Heart left ventricle (tissue), 16 donors: ENCODE data around the gene LRRTM2. TPM values are rescaled to one million over a fixed set of nuclear protein-coding genes. Genes with fewer than 3 reads are reported as not detected.

Experiments used
- ATAC-seq, 4 donors: fragments of 200-7000 bp; cut with Tn5 transposase; one replicate each; pipeline ENCODE4 v1.9.1; 2020 to 2022; ENCODE audit warnings: moderate library complexity in 4 of 4, mild to moderate bottlenecking in 3 of 4, moderate number of reproducible peaks in 1 of 4
- DNase-seq, 5 donors: peaks; one replicate each; pipeline ENCODE4 v3.0.0-alpha.2; 2020
- H3K27ac ChIP-seq, 12 donors: fragments of 200-600 bp; sonication (generic) in 4 of 12; one replicate each; pipeline versions ENCODE4 v1.5.0 to v1.8.0; 2016 to 2022; ENCODE audit warnings: mild to moderate bottlenecking in 2 of 12
- H3K27me3 ChIP-seq, 9 donors: fragments of 200-600 bp; sonication (generic) in 2 of 9; one replicate each; pipeline versions ENCODE4 v1.5.1 to v1.8.0; 2016 to 2022; ENCODE audit warnings: mild to moderate bottlenecking in 3 of 9
- H3K36me3 ChIP-seq, 9 donors: fragments of 200-600 bp; sonication (generic) in 2 of 9; one replicate each; pipeline versions ENCODE4 v1.5.0 to v1.8.0; 2018 to 2022; ENCODE audit warnings: mild to moderate bottlenecking in 2 of 9
- H3K4me1 ChIP-seq, 12 donors: fragments of 200-600 bp; sonication (generic) in 4 of 12; one replicate each; pipeline versions ENCODE4 v1.5.0 to v1.8.0; 2016 to 2022; ENCODE audit warnings: mild to moderate bottlenecking in 3 of 12
- H3K4me3 ChIP-seq, 12 donors: fragments of 200-600 bp; sonication (generic) in 4 of 12; one replicate each; pipeline versions ENCODE4 v1.5.0 to v1.8.0; 2017 to 2022; ENCODE audit warnings: mild to moderate bottlenecking in 9 of 12, moderate library complexity in 4 of 12
- H3K9me3 ChIP-seq, 12 donors: fragments of 200-600 bp; sonication (generic) in 4 of 12; one replicate each; pipeline versions ENCODE4 v1.5.0 to v1.8.0; 2016 to 2022; ENCODE audit warnings: mild to moderate bottlenecking in 1 of 12
- CTCF ChIP-seq, 12 donors: fragments of 200-600 bp; sonication (generic) in 4 of 12; IDR thresholded peaks; one replicate each; pipeline versions ENCODE4 v1.5.0 to v1.8.0; 2018 to 2022; ENCODE audit warnings: antibody characterized with exemption in 12 of 12, mild to moderate bottlenecking in 5 of 12
- POLR2A ChIP-seq, 2 donors: fragments of 450-650 bp; IDR thresholded peaks; one replicate each; pipeline ENCODE4 v1.6.1; 2017; ENCODE audit warnings: antibody characterized with exemption in 2 of 2, mild to moderate bottlenecking in 2 of 2, moderate library complexity in 2 of 2
- WGBS, 4 donors: extraction: QIAGEN DNeasy Blood & Tissue Kit in 2 of 4; methylation state at CpG; one replicate each; pipeline versions ENCODE4 v1.1.5 to v1.1.7; 2013 to 2018; 5-methylcytosine and 5-hydroxymethylcytosine counted together
- intact Hi-C, 10 donors: fragments of 100-400 bp; cut with DNase I; formaldehyde crosslinking; loops; one replicate each; pipeline versions ENCODE4 v1.11.1 to v1.14.2; 2022
- polyA plus RNA-seq, 2 donors: library from polyadenylated mRNA; stranded (reverse); fragments of 200-250 nt; gene quantifications; one replicate each; pipeline ENCODE4 v1.2.3, GENCODE V29; 2013
- total RNA-seq, 9 donors: library from RNA; depleted of rRNA in 2 of 9; stranded (reverse); fragments of >200 nt in 2 of 9; fragmentation: NEBNext Ultra II Directional in 3 of 9; extraction: Animal tissue kit (Norgen Biotek cat#: 25700) in 3 of 9; gene quantifications; one replicate each; pipeline versions ENCODE4 v1.1.0 to v1.2.4, GENCODE V29; 2016 to 2023
- donor health status: ischemic (EF 13 %, LVEDD 7.1; RV severe dilation, severe dysfunction).
- donor health status: healthy with polysubstance abuse.
- donor health status: DM: no; HTN: yes; CAD: no.
- donor health status: DM: no; HTN: no; CAD: no.
- donor health status: ischemic (EF 25% LVEDD 6.9; RV normal size, moderate dysfunction).
- donor health status: ischemic (EF 25% LVEDD 5.7; RV mildly dilated, moderate dysfunction).
- donor health status: healthy.
- donor health status: DM: yes; HTN: yes; CAD: no.
- donor health status: ischemic (EF 35%, LVEDD 5.7; RV mildly dilated, moderate dysfunction).
- donor health status: nonischemic (EF 11% LVEDD 7.7; RV severe dilation, severe dysfunction).
- donor health status: DM: yes; HTN: yes; CAD: no.
- donor health status: PGD.
- donor health status: ischemic (EF 29% LVEDD 5.4; RV normal size, mild dysfunction).
- donor health status: nonischemic (EF 23%, LVEDD 6.1; RV moderate dilation, normal function).

Gene LRRTM2
- total and polyA plus RNA-seq, 11 donors: 0.06 to 0.23 (median 0.16) TPM; not detected in 7

DNA sequence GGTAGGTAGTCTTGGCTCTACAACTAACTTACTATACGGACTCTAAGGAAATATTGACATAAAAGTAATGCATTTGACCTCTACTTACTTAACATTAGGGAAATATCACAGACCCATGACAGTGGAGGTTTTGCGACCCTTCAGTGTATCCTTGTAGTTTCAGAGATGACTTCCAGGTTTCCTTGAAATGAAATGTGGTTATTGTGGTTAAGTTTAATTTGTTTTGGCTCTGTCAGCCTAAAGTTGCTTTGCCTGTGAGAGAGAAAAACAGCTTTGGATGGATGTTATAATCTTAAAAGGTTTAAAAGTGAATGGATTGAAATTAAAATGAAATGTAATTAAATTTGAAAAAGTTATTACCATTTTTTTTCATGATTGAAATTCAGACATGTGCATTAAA lies 42.9 kb downstream of the LRRTM2 start:
- Histone ChIP-seq H3K9me3 (no peaks in the 10 kb centered on the region), H3K27me3 (no peaks in the 10 kb centered on the region), H3K4me3 (no peak overlapping the region), H3K27ac (no peak overlapping the region), H3K4me1 (peaks cover 0 to 62% (median 14%) of the 10 kb centered on the region in 12 donors), H3K36me3 (peaks cover 0 to 35% (median 31%) of the 10 kb centered on the region in 9 donors)
- no peak for ATAC-seq
- no peak for TF ChIP-seq CTCF (IDR thresholded peaks at IDR 0.05)
- DNase-seq: no peak
- 72 to 79% (median 75%) methylated on average over 2 of the region's 2 CpGs for WGBS, 4 donors
- intact Hi-C loops: loop anchor here in 1 of 10 donors (10.0 kb wide), 1 partner anchor 233 kb away; no protein-coding TSS in a partner anchor

- no peak for ATAC-seq
Measured at GRCh38 chr5:138831703-138832102, 43.4 kb downstream of the LRRTM2 start.

DNA sequence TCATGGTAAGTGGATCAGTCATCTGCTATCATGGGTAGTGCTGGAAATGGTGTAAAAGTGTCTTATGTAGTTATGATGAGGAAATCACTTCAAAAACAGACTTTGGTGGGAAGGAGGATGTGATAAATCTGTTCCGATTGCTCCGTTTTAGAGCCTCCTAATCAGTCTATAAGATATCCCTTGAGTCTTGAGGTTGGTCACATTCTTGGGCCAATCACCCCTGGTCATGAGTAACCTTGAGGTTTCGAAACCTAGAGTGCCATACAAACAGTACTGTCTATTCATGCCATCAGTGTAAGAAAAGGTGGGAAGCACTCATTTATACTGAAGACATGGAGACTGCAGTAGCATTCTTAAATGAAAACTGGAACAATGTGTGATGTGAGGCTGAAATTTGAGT lies 45.8 kb downstream of the LRRTM2 start:
- WGBS, 4 donors: 86 to 97% (median 95%) methylated on average over 3 of the region's 3 CpGs
- Histone ChIP-seq H3K9me3 (no peaks in the 10 kb centered on the region), H3K27ac (no peak overlapping the region), H3K36me3 (peaks cover 0 to 62% (median 42%) of the 10 kb centered on the region in 9 donors), H3K27me3 (no peaks in the 10 kb centered on the region), H3K4me1 (peaks cover 0 to 56% (median 17%) of the 10 kb centered on the region in 12 donors), H3K4me3 (no peak overlapping the region)
- TF ChIP-seq POLR2A (IDR thresholded peaks at IDR 0.05) (no peak), CTCF (IDR thresholded peaks at IDR 0.05) (no peak)
- intact Hi-C loops: loop anchor here in 5 of 10 donors (5.0 to 10.0 kb wide), 4 partner anchors 88 to 435 kb away; no protein-coding TSS in a partner anchor
- DNase-seq (no peak), ATAC-seq (no peak)

More at GRCh38 chr5:138831703-138832102, 43.4 kb downstream of the LRRTM2 start:
- no peak for DNase-seq
- Histone ChIP-seq H3K4me3 (no peak overlapping the region), H3K9me3 (no peaks in the 10 kb centered on the region), H3K27ac (no peak overlapping the region), H3K27me3 (no peaks in the 10 kb centered on the region), H3K4me1 (peaks cover 0 to 62% (median 14%) of the 10 kb centered on the region in 12 donors), H3K36me3 (peaks cover 0 to 41% (median 36%) of the 10 kb centered on the region in 9 donors)
- intact Hi-C loops: loop anchor here in 1 of 10 donors (10.0 kb wide), 1 partner anchor 233 kb away; no protein-coding TSS in a partner anchor
- no peak for TF ChIP-seq POLR2A (IDR thresholded peaks at IDR 0.05)
- TF ChIP-seq CTCF (IDR thresholded peaks at IDR 0.05): no peak

DNA sequence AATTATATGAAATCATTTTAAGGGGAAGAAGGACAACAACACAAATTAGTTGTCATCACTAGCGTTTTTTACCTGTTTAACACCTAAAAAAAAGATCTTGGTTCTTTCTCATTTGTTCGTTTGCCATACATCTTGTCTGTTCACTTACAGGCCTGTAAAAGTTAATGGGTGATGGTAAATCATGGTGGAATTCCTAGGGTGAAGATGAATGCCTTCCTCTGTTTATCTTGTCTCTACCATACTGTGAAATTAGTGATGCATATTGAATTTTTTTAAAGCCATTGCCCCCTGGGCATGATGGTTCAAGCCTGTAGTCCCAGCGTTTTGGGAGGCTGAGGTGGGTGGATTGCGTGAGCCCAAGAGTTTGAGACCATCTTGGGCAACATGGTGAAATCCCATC lies 46.6 kb downstream of the LRRTM2 start:
- Histone ChIP-seq H3K27ac (no peak overlapping the region), H3K9me3 (no peaks in the 10 kb centered on the region), H3K27me3 (no peaks in the 10 kb centered on the region), H3K4me1 (peaks cover 0 to 54% (median 21%) of the 10 kb centered on the region in 12 donors), H3K4me3 (no peak overlapping the region), H3K36me3 (peaks cover 0 to 66% (median 42%) of the 10 kb centered on the region in 9 donors)
- intact Hi-C loops: loop anchor here in 5 of 10 donors (5.0 to 10.0 kb wide), 4 partner anchors 89 to 436 kb away; no protein-coding TSS in a partner anchor
- DNase-seq (no peak), ATAC-seq (no peak)
- TF ChIP-seq POLR2A (IDR thresholded peaks at IDR 0.05): no peak
- no peak for TF ChIP-seq CTCF (IDR thresholded peaks at IDR 0.05)
- WGBS, 4 donors: 73 to 87% (median 79%) methylated on average over 4 of the region's 4 CpGs
